Progenitor cell of endocrine pancreas (in vitro differentiated cells): ENCODE data around the gene TPO. TPM values are rescaled to one million over a fixed set of nuclear protein-coding genes. Genes with fewer than 3 reads are reported as not detected.
"Not testable (repeated sequence)": the region's sequence is repeated elsewhere in the genome, so short reads cannot be mapped to it uniquely, and the experiment has no call there.

ENCODE experiments used
- DNase-seq: peaks from one replicate; pipeline ENCODE4 v3.0.0; 2021; ENCODE audit warnings: low spot score; ENCODE audit not compliant: unreplicated experiment
- H3K27ac Mint-ChIP-seq: 2 replicates; pipeline ENCODE4 v1.8.0; 2021; ENCODE audit warnings: mild to moderate bottlenecking, moderate library complexity, mixed read lengths
- H3K27me3 Mint-ChIP-seq: 2 replicates; pipeline ENCODE4 v1.8.0; 2021; ENCODE audit warnings: mixed read lengths
- H3K36me3 Mint-ChIP-seq: 2 replicates; pipeline ENCODE4 v1.8.0; 2022; ENCODE audit warnings: mixed read lengths; ENCODE audit not compliant: insufficient read depth
- H3K4me1 Mint-ChIP-seq: 2 replicates; pipeline ENCODE4 v1.8.0; 2021; ENCODE audit warnings: low read depth, mixed read lengths
- H3K4me3 Mint-ChIP-seq: 2 replicates; pipeline ENCODE4 v1.8.0; 2021; ENCODE audit warnings: low read depth, mild to moderate bottlenecking, moderate library complexity, mixed read lengths
- H3K9me3 Mint-ChIP-seq: 2 replicates; pipeline ENCODE4 v1.8.0; 2021; ENCODE audit warnings: low read depth, mixed read lengths
- CTCF ChIP-seq: fragments of 200-600 bp; sonication (generic); IDR thresholded peaks from one replicate; pipeline ENCODE4 v1.5.0; 2021; ENCODE audit warnings: antibody characterized with exemption, mild to moderate bottlenecking; ENCODE audit not compliant: unreplicated experiment
- total RNA-seq: library from RNA; stranded (reverse); gene quantifications from 2 replicates; pipeline ENCODE4 v1.2.1, GENCODE V29; 2021

Gene TPO
- total RNA-seq, 1 donor from 2014 or later: not detected

GRCh38 chr2:1405124-1405523, 8.1 kb upstream of the TPO start:
- TF ChIP-seq CTCF: no peak
- no peak overlapping the region for H3K27ac Mint-ChIP-seq
- peaks cover 3% of the 10 kb centered on the region for H3K27me3 Mint-ChIP-seq
- H3K4me3 Mint-ChIP-seq: no peak overlapping the region
- H3K9me3 Mint-ChIP-seq: no peaks in the 10 kb centered on the region
- H3K36me3 Mint-ChIP-seq: no peaks in the 10 kb centered on the region
- peaks cover 2% of the 10 kb centered on the region for H3K4me1 Mint-ChIP-seq
- DNase-seq: no peak

- no peak overlapping the region for H3K27ac Mint-ChIP-seq
- no peak for DNase-seq
- no peak for TF ChIP-seq CTCF
- H3K4me1 Mint-ChIP-seq: peaks cover 2% of the 10 kb centered on the region
- peaks cover 7% of the 10 kb centered on the region for H3K27me3 Mint-ChIP-seq
- H3K4me3 Mint-ChIP-seq: no peak overlapping the region
- H3K36me3 Mint-ChIP-seq: no peaks in the 10 kb centered on the region
- H3K9me3 Mint-ChIP-seq: no peaks in the 10 kb centered on the region
Measured at GRCh38 chr2:1405967-1406366, 7.3 kb upstream of the TPO start.

GRCh38 chr2:1406434-1406833, 6.8 kb upstream of the TPO start:
- Mint-ChIP-seq H3K4me1 (peaks cover 2% of the 10 kb centered on the region), H3K27ac (no peak overlapping the region), H3K4me3 (no peak overlapping the region), H3K36me3 (no peaks in the 10 kb centered on the region), H3K27me3 (peaks cover 7% of the 10 kb centered on the region), H3K9me3 (no peaks in the 10 kb centered on the region)
- TF ChIP-seq CTCF: no peak
- DNase-seq: no peak

GRCh38 chr2:1407950-1408675, 5.2 kb upstream of the TPO start:
- Mint-ChIP-seq H3K4me3 (no peak overlapping the region), H3K4me1 (peaks cover 2% of the 10 kb centered on the region), H3K27me3 (peaks cover 7% of the 10 kb centered on the region), H3K36me3 (no peaks in the 10 kb centered on the region), H3K9me3 (no peaks in the 10 kb centered on the region), H3K27ac (no peak overlapping the region)
- no peak for DNase-seq
- TF ChIP-seq CTCF: no peak

- no peak overlapping the region for H3K27ac Mint-ChIP-seq
- H3K4me1 Mint-ChIP-seq: no peaks in the 10 kb centered on the region
- no peak for TF ChIP-seq CTCF
- H3K36me3 Mint-ChIP-seq: no peaks in the 10 kb centered on the region
- no peaks in the 10 kb centered on the region for H3K9me3 Mint-ChIP-seq
- H3K27me3 Mint-ChIP-seq: peaks cover 4% of the 10 kb centered on the region
- no peak for DNase-seq
- no peak overlapping the region for H3K4me3 Mint-ChIP-seq
Measured at GRCh38 chr2:1414121-1414520, 858 bp downstream of the TPO start.

GRCh38 chr2:1414901-1415300, 1.6 kb downstream of the TPO start:
- not testable (repeated sequence) for H3K4me1 Mint-ChIP-seq, H3K9me3 Mint-ChIP-seq, H3K36me3 Mint-ChIP-seq, H3K4me3 Mint-ChIP-seq, DNase-seq, H3K27ac Mint-ChIP-seq, H3K27me3 Mint-ChIP-seq
